Heart right ventricle (tissue), 16 donors: ENCODE data around the gene CYP3A4. TPM values are rescaled to one million over a fixed set of nuclear protein-coding genes. Genes with fewer than 3 reads are reported as not detected.
"Not testable (repeated sequence)": the region's sequence is repeated elsewhere in the genome, so short reads cannot be mapped to it uniquely, and the experiment has no call there.

ENCODE experiments used
- ATAC-seq, 8 donors: fragments of 200-7000 bp; cut with Tn5 transposase; one replicate each; pipeline ENCODE4 v1.9.1; 2020; ENCODE audit warnings: mild to moderate bottlenecking in 8 of 8, moderate library complexity in 8 of 8, moderate number of reproducible peaks in 1 of 8
- DNase-seq, 2 donors: peaks; one replicate each; pipeline ENCODE4 v3.0.0-alpha.2; 2020
- H3K27ac ChIP-seq, 10 donors: fragments of 200-600 bp; sonication (generic) in 2 of 10; one replicate each; pipeline versions ENCODE4 v1.5.0 to v1.8.0; 2020 to 2022; ENCODE audit warnings: mild to moderate bottlenecking in 3 of 10
- H3K27me3 ChIP-seq, 7 donors: fragments of 200-600 bp; one replicate each; pipeline ENCODE4 v1.8.0; 2021 to 2022; ENCODE audit warnings: mild to moderate bottlenecking in 2 of 7
- H3K36me3 ChIP-seq, 9 donors: fragments of 200-600 bp; sonication (generic) in 1 of 9; one replicate each; pipeline versions ENCODE4 v1.5.0 to v1.8.0; 2020 to 2022; ENCODE audit warnings: mild to moderate bottlenecking in 2 of 9
- H3K4me1 ChIP-seq, 9 donors: fragments of 200-600 bp; sonication (generic) in 1 of 9; one replicate each; pipeline versions ENCODE4 v1.5.0 to v1.8.0; 2020 to 2022; ENCODE audit warnings: mild to moderate bottlenecking in 4 of 9
- H3K4me3 ChIP-seq, 10 donors: fragments of 200-600 bp; sonication (generic) in 2 of 10; one replicate each; pipeline versions ENCODE4 v1.5.0 to v1.8.0; 2020 to 2022; ENCODE audit warnings: mild to moderate bottlenecking in 7 of 10, moderate library complexity in 2 of 10
- H3K9me3 ChIP-seq, 11 donors: fragments of 200-600 bp in 10 of 11; sonication (generic) in 2 of 11; one replicate each; pipeline versions ENCODE4 v1.5.0 to v1.8.0; 2013 to 2022; ENCODE audit warnings: mild to moderate bottlenecking in 2 of 11, control low read depth in 1 of 11, moderate library complexity in 1 of 11
- CTCF ChIP-seq, 9 donors: fragments of 200-600 bp; sonication (generic) in 2 of 9; IDR thresholded peaks; one replicate each; pipeline versions ENCODE4 v1.5.0 to v1.8.0; 2021 to 2022; ENCODE audit warnings: antibody characterized with exemption in 9 of 9, mild to moderate bottlenecking in 5 of 9, moderate library complexity in 1 of 9
- WGBS, 2 donors: extraction: QIAGEN DNeasy Blood & Tissue Kit; methylation state at CpG; one replicate each; pipeline ENCODE4 v1.1.7; 2013; ENCODE audit warnings: inconsistent platforms in 1 of 2; 5-methylcytosine and 5-hydroxymethylcytosine counted together
- intact Hi-C, 10 donors: fragments of 100-400 bp; cut with DNase I; formaldehyde crosslinking; loops; one replicate each; pipeline versions ENCODE4 v1.11.1 to v1.14.2; 2022
- polyA plus RNA-seq, 2 donors: library from polyadenylated mRNA; stranded (reverse); fragments of 200-250 nt; gene quantifications; one replicate each; pipeline ENCODE4 v1.2.3, GENCODE V29; 2013
- total RNA-seq, 10 donors: library from RNA; stranded (reverse); fragmentation: NEBNext Ultra II Directional in 3 of 10; extraction: Animal tissue kit (Norgen Biotek cat#: 25700) in 3 of 10; gene quantifications; one replicate each; pipeline versions ENCODE4 v1.2.1 to v1.2.4, GENCODE V29; 2021 to 2023
- donor health status: Arrhythmogenic right ventricular cardiomyopathy.
- donor health status: ischemic (EF 13 %, LVEDD 7.1; RV severe dilation, severe dysfunction).
- donor health status: healthy with polysubstance abuse.
- donor health status: DM: no; HTN: yes; CAD: no.
- donor health status: DM: no; HTN: no; CAD: no.
- donor health status: ischemic (EF 25% LVEDD 6.9; RV normal size, moderate dysfunction).
- donor health status: ischemic (EF 25% LVEDD 5.7; RV mildly dilated, moderate dysfunction).
- donor health status: healthy.
- donor health status: DM: yes; HTN: yes; CAD: no.
- donor health status: Ischemic cardiomyopathy.
- donor health status: ischemic (EF 35%, LVEDD 5.7; RV mildly dilated, moderate dysfunction).
- donor health status: nonischemic (EF 11% LVEDD 7.7; RV severe dilation, severe dysfunction).
- donor health status: DM: yes; HTN: yes; CAD: no.
- donor health status: PGD.
- donor health status: ischemic (EF 29% LVEDD 5.4; RV normal size, mild dysfunction).
- donor health status: nonischemic (EF 23%, LVEDD 6.1; RV moderate dilation, normal function).

Gene CYP3A4
- total and polyA plus RNA-seq, 12 donors = not detected

- Histone ChIP-seq H3K27ac (no peak overlapping the region), H3K9me3 (no peaks in the 10 kb centered on the region), H3K4me1 (no peaks in the 10 kb centered on the region), H3K27me3 (no peaks in the 10 kb centered on the region), H3K4me3 (no peak overlapping the region), H3K36me3 (no peaks in the 10 kb centered on the region)
- DNase-seq (no peak), ATAC-seq (no peak)
- 84 to 86% methylated on average over 3 of the region's 3 CpGs for WGBS, 2 donors
- intact Hi-C loops = no loop called here
- TF ChIP-seq CTCF (IDR thresholded peaks at IDR 0.05) = no peak
These were observed 53.0 kb downstream of the CYP3A4 start for GRCh38 chr7:99730992-99731391.

GRCh38 chr7:99730238-99730810 lies 53.7 kb downstream of the CYP3A4 start:
- no peaks in the 10 kb centered on the region for H3K27me3 ChIP-seq
- no peak for ATAC-seq
- H3K4me1 ChIP-seq = no peaks in the 10 kb centered on the region
- no peak for DNase-seq
- H3K4me3 ChIP-seq = no peak overlapping the region
- no peaks in the 10 kb centered on the region for H3K36me3 ChIP-seq
- H3K27ac ChIP-seq = no peak overlapping the region
- TF ChIP-seq CTCF (IDR thresholded peaks at IDR 0.05) = no peak
- no peaks in the 10 kb centered on the region for H3K9me3 ChIP-seq
- 65 to 70% methylated on average over 1 of the region's 1 CpG for WGBS, 2 donors
- intact Hi-C loops = no loop called here

GRCh38 chr7:99729486-99730237 lies 54.3 kb downstream of the CYP3A4 start:
- ATAC-seq (no peak), DNase-seq (no peak)
- 60 to 75% methylated on average over 5 of the region's 5 CpGs for WGBS, 2 donors
- Histone ChIP-seq H3K27me3 (no peaks in the 10 kb centered on the region), H3K27ac (no peak overlapping the region), H3K4me3 (no peak overlapping the region), H3K4me1 (no peaks in the 10 kb centered on the region), H3K36me3 (no peaks in the 10 kb centered on the region), H3K9me3 (no peaks in the 10 kb centered on the region)
- intact Hi-C loops = loop anchor here in 1 of 10 donors (10.0 kb wide), 1 partner anchor 65 kb away; no protein-coding TSS in a partner anchor
- TF ChIP-seq CTCF (IDR thresholded peaks at IDR 0.05) = no peak

GRCh38 chr7:99728615-99729014 lies 55.4 kb downstream of the CYP3A4 start:
- Histone ChIP-seq H3K27me3 (no peaks in the 10 kb centered on the region), H3K4me1 (no peaks in the 10 kb centered on the region), H3K4me3 (no peak overlapping the region), H3K27ac (no peak overlapping the region), H3K9me3 (no peaks in the 10 kb centered on the region), H3K36me3 (no peaks in the 10 kb centered on the region)
- no peak for TF ChIP-seq CTCF (IDR thresholded peaks at IDR 0.05)
- no peak for ATAC-seq
- DNase-seq = no peak
- WGBS, 2 donors = 92 to 94% methylated on average over 2 of the region's 2 CpGs
- intact Hi-C loops = loop anchor here in 1 of 10 donors (10.0 kb wide), 1 partner anchor 64 kb away; no protein-coding TSS in a partner anchor

GRCh38 chr7:99723201-99723600 lies 60.8 kb downstream of the CYP3A4 start:
- not testable (repeated sequence) for H3K4me3 ChIP-seq, H3K27ac ChIP-seq, ATAC-seq, H3K4me1 ChIP-seq, H3K27me3 ChIP-seq, H3K36me3 ChIP-seq, H3K9me3 ChIP-seq, DNase-seq
- 93 to 94% methylated on average over 6 of the region's 6 CpGs for WGBS, 2 donors
- intact Hi-C loops = loop anchor here in 1 of 10 donors (10.0 kb wide), 1 partner anchor 58 kb away; no protein-coding TSS in a partner anchor
